Neural crest cell (in vitro differentiated cells): ENCODE measurements around the gene RGMA. TPM values are rescaled to one million over a fixed set of nuclear protein-coding genes. Genes with fewer than 3 reads are reported as not detected.
A peak's percentile ranks its signal among the peaks of the same experiment; 100 is the strongest.

Experiments
- DNase-seq: peaks from one replicate; pipeline ENCODE4 v3.0.0; 2021; ENCODE audit warnings: low read depth, mixed read lengths, low spot score
- H3K27ac Mint-ChIP-seq: one replicate; pipeline ENCODE4 v1.8.0; 2021; ENCODE audit warnings: mild to moderate bottlenecking, mixed read lengths; ENCODE audit not compliant: unreplicated experiment
- H3K27me3 Mint-ChIP-seq: 2 replicates; pipeline ENCODE4 v1.8.0; 2021; ENCODE audit warnings: low read depth, mild to moderate bottlenecking, mixed read lengths
- H3K36me3 Mint-ChIP-seq: 2 replicates; pipeline ENCODE4 v1.8.0; 2021; ENCODE audit warnings: low read depth, mild to moderate bottlenecking, mixed read lengths
- H3K4me1 Mint-ChIP-seq: 2 replicates; pipeline ENCODE4 v1.8.0; 2021; ENCODE audit warnings: mixed read lengths
- H3K4me3 Mint-ChIP-seq: one replicate; pipeline ENCODE4 v1.8.0; 2021; ENCODE audit warnings: mild to moderate bottlenecking, mixed read lengths
- H3K9me3 Mint-ChIP-seq: 2 replicates; pipeline ENCODE4 v1.8.0; 2021; ENCODE audit warnings: mixed read lengths
- CTCF ChIP-seq: fragments of 200-600 bp; sonication (generic); conservative IDR thresholded peaks from 2 replicates; pipeline ENCODE4 v1.5.0; 2021; ENCODE audit warnings: antibody characterized with exemption, mild to moderate bottlenecking
- total RNA-seq: library from RNA; stranded (reverse); gene quantifications from 2 replicates; pipeline ENCODE4 v1.2.1, GENCODE V29; 2021

The RGMA gene
- total RNA-seq, 1 donor from 2014 or later, result 205 TPM

- Mint-ChIP-seq H3K9me3 (no peaks in the 10 kb centered on the region), H3K4me3 (peak overlapping the region; percentile 51), H3K36me3 (no peaks in the 10 kb centered on the region), H3K4me1 (peaks cover 30% of the 10 kb centered on the region), H3K27ac (no peak overlapping the region), H3K27me3 (peaks cover 15% of the 10 kb centered on the region)
- DNase-seq, result peak; percentile 29
- no peak for TF ChIP-seq CTCF
These were observed 20.5 kb upstream of the RGMA start for GRCh38 chr15:93109336-93110102.

- Mint-ChIP-seq H3K27me3 (peaks cover 15% of the 10 kb centered on the region), H3K36me3 (no peaks in the 10 kb centered on the region), H3K27ac (no peak overlapping the region), H3K4me1 (peaks cover 24% of the 10 kb centered on the region), H3K4me3 (no peak overlapping the region), H3K9me3 (peaks cover 3% of the 10 kb centered on the region)
- no peak for TF ChIP-seq CTCF
- DNase-seq, result no peak
These were observed 18.6 kb upstream of the RGMA start for GRCh38 chr15:93107646-93108045.

GRCh38 chr15:93105485-93105884 lies 16.5 kb upstream of the RGMA start:
- H3K4me1 Mint-ChIP-seq, result peaks cover 21% of the 10 kb centered on the region
- H3K27me3 Mint-ChIP-seq, result peaks cover 12% of the 10 kb centered on the region
- no peaks in the 10 kb centered on the region for H3K36me3 Mint-ChIP-seq
- H3K27ac Mint-ChIP-seq, result no peak overlapping the region
- no peak for DNase-seq
- H3K4me3 Mint-ChIP-seq, result no peak overlapping the region
- TF ChIP-seq CTCF, result no peak
- peaks cover 4% of the 10 kb centered on the region for H3K9me3 Mint-ChIP-seq

- TF ChIP-seq CTCF, result no peak
- H3K9me3 Mint-ChIP-seq, result peaks cover 6% of the 10 kb centered on the region
- no peaks in the 10 kb centered on the region for H3K36me3 Mint-ChIP-seq
- no peak overlapping the region for H3K4me3 Mint-ChIP-seq
- no peak for DNase-seq
- peaks cover 5% of the 10 kb centered on the region for H3K27me3 Mint-ChIP-seq
- H3K4me1 Mint-ChIP-seq, result peaks cover 13% of the 10 kb centered on the region
- H3K27ac Mint-ChIP-seq, result no peak overlapping the region
These were observed 14.8 kb upstream of the RGMA start for GRCh38 chr15:93103823-93104222.

GRCh38 chr15:93102211-93102610 lies 13.2 kb upstream of the RGMA start:
- peaks cover 6% of the 10 kb centered on the region for H3K9me3 Mint-ChIP-seq
- H3K27ac Mint-ChIP-seq, result no peak overlapping the region
- no peaks in the 10 kb centered on the region for H3K36me3 Mint-ChIP-seq
- H3K4me1 Mint-ChIP-seq, result peaks cover 15% of the 10 kb centered on the region
- DNase-seq, result no peak
- H3K27me3 Mint-ChIP-seq, result no peaks in the 10 kb centered on the region
- no peak for TF ChIP-seq CTCF
- no peak overlapping the region for H3K4me3 Mint-ChIP-seq
